OCI-LY1 (cell line): ENCODE data around the gene EXOC3L1.

Experiments used
- H2AFZ ChIP-seq: fragments of 200-600 bp; sonication (generic), shearing (Covaris generic); 2 replicates; pipeline ENCODE4 v1.6.0; 2014; ENCODE audit warnings: antibody characterized with exemption, mild to moderate bottlenecking, low read length
- H3F3A ChIP-seq: fragments of 200-600 bp; sonication (generic), shearing (Covaris generic); 2 replicates; pipeline ENCODE4 v1.6.0; 2014; ENCODE audit warnings: mild to moderate bottlenecking, antibody characterized with exemption, low read length, moderate library complexity; ENCODE audit not compliant: insufficient read depth
- H3K27ac ChIP-seq: fragments of 200-600 bp; sonication (generic); 2 replicates; pipeline ENCODE4 v1.5.1; 2014; ENCODE audit warnings: low read length, mixed run types, mild to moderate bottlenecking, low read depth; ENCODE audit not compliant: poor library complexity, severe bottlenecking
- H3K27me3 ChIP-seq: fragments of 200-600 bp; sonication (generic); 2 replicates; pipeline ENCODE4 v1.6.0; 2014; ENCODE audit warnings: antibody characterized with exemption, mild to moderate bottlenecking, low read length, moderate library complexity; ENCODE audit not compliant: insufficient read depth
- H3K36me3 ChIP-seq: fragments of 200-600 bp; sonication (generic); 2 replicates; pipeline ENCODE4 v1.6.1; 2014; ENCODE audit warnings: mild to moderate bottlenecking, antibody characterized with exemption, low read length, moderate library complexity, mixed read lengths; ENCODE audit not compliant: insufficient read depth
- H3K4me1 ChIP-seq: fragments of 200-600 bp; sonication (generic); 2 replicates; pipeline ENCODE4 v1.5.1; 2014; ENCODE audit warnings: mild to moderate bottlenecking, low read length, moderate library complexity; ENCODE audit not compliant: insufficient read depth, severe bottlenecking
- H3K4me2 ChIP-seq: fragments of 200-600 bp; sonication (generic), shearing (Covaris generic); 2 replicates; pipeline ENCODE4 v1.6.1; 2014; ENCODE audit warnings: low read length
- H3K4me3 ChIP-seq: fragments of 200-600 bp; sonication (generic); 2 replicates; pipeline ENCODE4 v1.5.1; 2014; ENCODE audit warnings: low read length, low read depth, mild to moderate bottlenecking, mixed read lengths; ENCODE audit not compliant: poor library complexity, severe bottlenecking
- H3K79me2 ChIP-seq: fragments of 200-600 bp; shearing (Covaris generic); 2 replicates; pipeline ENCODE4 v1.6.1; 2016; ENCODE audit warnings: mixed run types, low read length, mixed read lengths; ENCODE audit not compliant: insufficient read depth
- H3K9ac ChIP-seq: fragments of 200-600 bp; sonication (generic), shearing (Covaris generic); 2 replicates; pipeline ENCODE4 v1.6.1; 2014; ENCODE audit warnings: mild to moderate bottlenecking, low read length, mixed read lengths
- H3K9me2 ChIP-seq: fragments of 200-600 bp; sonication (generic), shearing (Covaris generic); 2 replicates; pipeline ENCODE4 v1.6.1; 2014; ENCODE audit warnings: low read depth, mild to moderate bottlenecking, low read length, mixed read lengths
- H3K9me3 ChIP-seq: fragments of 200-600 bp; shearing (Covaris generic); 2 replicates; pipeline ENCODE4 v1.6.1; 2014; ENCODE audit warnings: low read length, mixed read lengths
- H4K20me1 ChIP-seq: fragments of 200-600 bp; sonication (generic), shearing (Covaris generic); 2 replicates; pipeline ENCODE4 v1.6.0; 2016; ENCODE audit warnings: mild to moderate bottlenecking, low read length; ENCODE audit not compliant: insufficient read depth
- EZH2 ChIP-seq: fragments of 200-600 bp; sonication (generic), shearing (Covaris generic); IDR thresholded peaks from 2 replicates; pipeline ENCODE4 v1.8.0; 2017; ENCODE audit warnings: borderline replicate concordance, mixed run types, mild to moderate bottlenecking, antibody characterized with exemption, low read length, moderate library complexity, mixed read lengths
- TF ChIP-seq, protein P1 (sequence below): fragments of 200-600 bp; sonication (generic), shearing (Covaris generic); IDR thresholded peaks from 2 replicates; pipeline ENCODE4 v1.5.1; 2017; ENCODE audit warnings: mild to moderate bottlenecking, antibody characterized with exemption, low read length, moderate library complexity, mixed read lengths

Gene EXOC3L1

DNA sequence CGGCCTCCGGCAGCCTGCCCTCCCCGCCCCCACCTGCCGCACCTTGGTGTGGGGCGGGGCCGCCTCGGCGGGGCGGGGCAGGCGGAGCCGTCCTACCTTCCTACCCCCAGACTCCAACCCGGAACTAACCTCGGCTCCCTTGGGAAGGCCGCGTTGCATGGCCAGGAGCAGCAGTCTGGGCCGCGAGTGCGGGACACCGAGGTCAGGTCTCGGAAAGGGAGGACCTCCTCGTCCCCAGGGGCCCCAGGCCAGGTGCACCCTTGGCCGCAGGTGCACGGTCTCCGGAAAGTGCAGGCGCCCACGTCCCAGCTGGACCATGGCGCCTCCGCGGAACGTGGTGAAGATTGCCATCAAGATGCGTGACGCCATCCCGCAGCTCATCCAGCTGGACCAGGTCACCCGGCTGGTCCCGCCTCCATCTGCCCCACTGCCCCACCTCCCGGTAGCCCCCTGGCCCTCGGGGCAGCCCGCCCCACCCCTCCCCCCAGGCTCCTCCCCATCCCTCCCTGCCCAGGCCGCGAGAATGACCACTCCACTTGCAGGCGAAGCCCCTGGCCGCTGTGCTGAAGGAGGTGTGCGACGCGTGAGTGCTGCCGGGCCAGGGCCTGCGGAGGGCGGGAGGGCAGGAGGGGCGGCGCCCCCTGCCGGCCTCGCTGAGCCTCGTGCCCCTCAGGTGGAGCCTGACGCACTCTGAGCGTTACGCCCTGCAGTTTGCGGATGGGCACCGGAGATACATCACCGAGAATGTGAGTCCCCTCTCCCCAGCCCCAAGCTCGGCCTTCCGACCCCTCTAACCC is 9.3 kb upstream of the EXOC3L1 start, which contains the start of gene ELMO3:
TSS of gene ELMO3 (plus strand) at position 121 of the 797 bp plus-strand sequence. CDS start at position 317, 196 bp downstream.
- peak within 1 kb of the TSS; percentile 45 for H3K27ac ChIP-seq

DNA sequence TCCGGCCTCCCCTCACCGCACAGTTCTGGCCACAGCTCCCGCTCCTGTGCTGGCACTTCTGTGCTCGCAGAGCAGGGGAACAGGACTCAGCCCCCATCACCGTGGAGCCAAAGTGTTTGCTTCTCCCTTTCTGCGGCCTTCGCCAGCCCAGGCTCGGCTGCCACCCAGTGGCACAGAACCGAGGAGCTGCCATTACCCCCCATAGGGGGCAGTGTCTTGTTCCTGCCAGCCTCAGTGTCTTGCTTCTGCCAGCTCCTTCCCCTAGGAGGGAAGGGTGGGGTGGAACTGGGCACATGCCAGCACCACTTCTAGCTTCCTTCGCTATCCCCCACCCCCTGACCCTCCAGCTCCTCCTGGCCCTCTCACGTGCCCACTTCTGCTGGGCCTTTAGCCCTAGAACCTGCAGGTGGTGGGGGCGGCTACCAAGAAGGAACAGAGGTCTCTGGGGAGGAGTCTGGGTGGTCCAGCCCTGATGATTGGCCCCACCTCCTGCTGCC is 8.3 kb upstream of the EXOC3L1 start:
- Histone ChIP-seq H3K9me2 (no peaks in the 10 kb centered on the region), H3K9me3 (no peaks in the 10 kb centered on the region), H3K4me2 (peak overlapping the region; percentile 55; the same call in 1 of the 2 replicates), H3K79me2 (peaks cover 4% of the 10 kb centered on the region; the same call in 1 of the 2 replicates), H3K9ac (no peak overlapping the region), H3K27me3 (no peaks in the 10 kb centered on the region), H2AFZ (no peak overlapping the region), H3F3A (no peaks in the 10 kb centered on the region), H3K36me3 (peaks cover 82% of the 10 kb centered on the region), H3K27ac (peak overlapping the region; percentile 45), H3K4me3 (no peak overlapping the region), H3K4me1 (peaks cover 22% of the 10 kb centered on the region), H4K20me1 (no peaks in the 10 kb centered on the region)
- TF ChIP-seq EZH2: no peak
- TF ChIP-seq, protein P1, sequence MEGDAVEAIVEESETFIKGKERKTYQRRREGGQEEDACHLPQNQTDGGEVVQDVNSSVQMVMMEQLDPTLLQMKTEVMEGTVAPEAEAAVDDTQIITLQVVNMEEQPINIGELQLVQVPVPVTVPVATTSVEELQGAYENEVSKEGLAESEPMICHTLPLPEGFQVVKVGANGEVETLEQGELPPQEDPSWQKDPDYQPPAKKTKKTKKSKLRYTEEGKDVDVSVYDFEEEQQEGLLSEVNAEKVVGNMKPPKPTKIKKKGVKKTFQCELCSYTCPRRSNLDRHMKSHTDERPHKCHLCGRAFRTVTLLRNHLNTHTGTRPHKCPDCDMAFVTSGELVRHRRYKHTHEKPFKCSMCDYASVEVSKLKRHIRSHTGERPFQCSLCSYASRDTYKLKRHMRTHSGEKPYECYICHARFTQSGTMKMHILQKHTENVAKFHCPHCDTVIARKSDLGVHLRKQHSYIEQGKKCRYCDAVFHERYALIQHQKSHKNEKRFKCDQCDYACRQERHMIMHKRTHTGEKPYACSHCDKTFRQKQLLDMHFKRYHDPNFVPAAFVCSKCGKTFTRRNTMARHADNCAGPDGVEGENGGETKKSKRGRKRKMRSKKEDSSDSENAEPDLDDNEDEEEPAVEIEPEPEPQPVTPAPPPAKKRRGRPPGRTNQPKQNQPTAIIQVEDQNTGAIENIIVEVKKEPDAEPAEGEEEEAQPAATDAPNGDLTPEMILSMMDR: peak; percentile 98

More for the DNA sequence above, 9.3 kb upstream of the EXOC3L1 start, which contains the start of gene ELMO3:
- Histone ChIP-seq H3K9ac (no peak within 1 kb of the TSS; the same call in 1 of the 2 replicates), H3K79me2 (no peaks in the 10 kb centered on the region), H3K9me3 (no peaks in the 10 kb centered on the region), H4K20me1 (no peaks in the 10 kb centered on the region), H3K4me2 (peak within 1 kb of the TSS; percentile 55), H2AFZ (no peak within 1 kb of the TSS), H3K36me3 (peaks cover 83% of the 10 kb centered on the region), H3K4me1 (peaks cover 16% of the 10 kb centered on the region), H3K9me2 (no peaks in the 10 kb centered on the region), H3K27me3 (no peaks in the 10 kb centered on the region), H3K4me3 (peak within 1 kb of the TSS; percentile 56), H3F3A (no peaks in the 10 kb centered on the region)
- TF ChIP-seq, protein P1: peak; percentile 42
- no peak for TF ChIP-seq EZH2

DNA sequence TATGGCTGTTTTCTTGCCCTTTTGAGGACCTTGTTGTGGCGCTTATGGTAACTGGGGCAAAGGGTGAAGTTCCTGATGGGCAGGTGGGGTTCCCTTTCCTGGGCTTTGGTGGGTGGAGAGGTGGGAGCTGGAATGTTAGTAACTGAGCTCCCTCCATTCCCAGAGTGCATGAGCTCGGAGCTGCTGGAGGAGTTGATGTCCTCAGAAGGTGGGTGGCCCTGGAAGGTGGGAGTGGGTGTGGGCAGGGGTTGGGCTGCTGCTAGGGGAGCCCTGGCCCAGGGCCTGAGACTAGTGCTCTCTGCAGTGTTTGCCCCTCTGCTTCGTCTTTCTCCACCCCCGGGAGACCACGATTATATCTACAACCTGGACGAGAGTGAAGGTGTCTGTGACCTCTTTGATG is 7.8 kb upstream of the EXOC3L1 start:
- H4K20me1 ChIP-seq: no peaks in the 10 kb centered on the region
- no peak overlapping the region for H3K4me3 ChIP-seq
- H3K27ac ChIP-seq: peak overlapping the region; percentile 45
- H3K9me2 ChIP-seq: no peaks in the 10 kb centered on the region
- H3K9me3 ChIP-seq: no peaks in the 10 kb centered on the region
- peaks cover 10% of the 10 kb centered on the region for H3K79me2 ChIP-seq
- H2AFZ ChIP-seq: no peak overlapping the region
- peaks cover 28% of the 10 kb centered on the region for H3K4me1 ChIP-seq
- TF ChIP-seq, protein P1: no peak
- no peaks in the 10 kb centered on the region for H3K27me3 ChIP-seq
- no peaks in the 10 kb centered on the region for H3F3A ChIP-seq
- no peak overlapping the region for H3K4me2 ChIP-seq
- H3K36me3 ChIP-seq: peaks cover 76% of the 10 kb centered on the region
- H3K9ac ChIP-seq: no peak overlapping the region
